ENCODE data around the gene ADAMTSL4.
A peak's percentile ranks its signal among the peaks of the same experiment; 100 is the strongest.

Gene ADAMTSL4

DNA sequence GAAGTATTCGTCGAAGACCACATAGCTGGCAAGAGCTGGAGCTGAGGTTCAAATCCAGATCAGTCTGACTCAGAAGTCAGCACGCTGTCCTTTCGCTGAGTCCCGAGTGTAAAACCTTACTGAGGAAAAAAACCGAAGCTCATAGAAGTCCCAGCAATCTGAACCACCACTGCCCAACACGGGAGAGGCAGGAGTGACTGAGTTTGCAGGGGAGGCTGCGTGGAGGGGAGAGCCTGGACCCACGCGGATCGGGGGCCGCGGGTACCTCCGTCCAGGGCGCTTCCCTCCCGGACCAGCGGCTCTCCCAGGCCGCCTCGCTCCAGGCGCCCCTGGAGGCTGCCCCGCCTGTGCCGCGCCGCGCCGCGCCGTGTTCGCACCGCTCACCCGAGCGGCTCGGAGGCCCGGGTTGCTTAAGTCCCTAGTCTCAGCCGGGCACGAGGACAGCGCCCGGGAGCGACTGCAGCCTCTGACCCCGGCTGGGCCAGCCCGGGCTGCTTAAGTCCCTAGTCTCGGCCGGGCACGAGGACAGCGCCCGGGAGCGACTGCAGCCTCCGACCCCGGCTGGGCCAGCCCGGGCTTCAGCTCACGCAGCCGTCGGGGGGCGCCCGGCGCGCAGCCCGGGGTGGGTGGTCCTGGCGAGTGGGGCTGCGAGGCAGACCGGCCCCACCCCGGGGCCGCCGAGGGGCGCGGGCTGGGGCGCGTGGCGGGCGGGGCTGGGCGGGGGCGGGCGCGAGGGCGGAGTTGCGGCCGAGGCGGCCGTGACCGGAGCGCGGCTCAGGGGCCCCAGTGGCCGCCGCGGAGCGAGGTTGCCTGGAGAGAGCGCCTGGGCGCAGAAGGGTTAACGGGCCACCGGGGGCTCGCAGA, at the start of gene ADAMTSL4:
ADAMTSL4 (plus strand) TSS at position 777 of the 864 bp plus-strand sequence. CDS start 2,881 bp downstream, outside the sequence.
- peak; percentile 64 for DNase-seq

DNA sequence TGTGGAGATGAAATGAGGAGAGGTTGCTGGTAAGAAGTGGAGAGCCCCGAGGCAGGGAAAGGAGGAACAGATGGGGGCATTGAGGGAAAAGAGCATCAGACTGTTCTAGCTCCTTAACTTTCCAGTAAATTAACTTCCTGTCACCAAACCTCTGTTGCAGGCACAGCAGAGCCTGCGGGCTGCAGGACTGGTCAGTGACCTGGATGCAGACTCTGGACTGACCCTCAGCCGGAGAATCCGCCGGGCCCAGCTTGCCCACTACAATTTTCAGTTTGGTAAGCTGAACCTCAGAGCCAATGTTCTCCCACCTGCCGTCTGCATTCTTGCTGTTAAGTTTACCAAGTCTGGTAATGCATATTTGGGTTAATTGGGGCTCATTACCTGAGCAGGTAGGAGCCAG, 43.8 kb upstream of the ADAMTSL4 start:
- DNase-seq, result no peak

- DNase-seq, result no peak
These were observed 41.0 kb upstream of the ADAMTSL4 start, which contains the start of gene ECM1 for GRCh38 chr1:150507912-150508864. TSS of gene ECM1 (plus strand) at chr1:150508109. CDS start at chr1:150508210, 101 bp downstream.

DNA sequence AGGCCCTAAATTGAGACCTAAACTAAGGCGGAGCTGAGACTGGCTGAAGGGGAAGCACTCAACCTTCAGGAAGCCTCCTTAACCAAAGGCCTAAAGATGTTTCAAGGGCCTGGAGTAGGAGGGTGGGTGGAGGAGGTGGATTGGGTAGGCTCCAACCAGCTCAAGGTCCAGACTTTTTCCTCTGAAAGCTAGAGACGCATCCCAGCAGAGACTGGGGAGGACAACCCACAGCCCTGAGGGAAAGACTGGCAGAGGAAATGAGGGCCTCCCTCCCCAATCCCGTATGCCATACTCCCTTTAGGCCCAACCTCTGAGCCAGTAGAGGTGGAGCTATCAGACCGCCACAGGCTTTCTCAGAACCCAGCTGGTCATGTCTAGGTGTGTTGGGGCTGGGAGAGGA, 40.2 kb upstream of the ADAMTSL4 start:
- DNase-seq, result no peak

DNA sequence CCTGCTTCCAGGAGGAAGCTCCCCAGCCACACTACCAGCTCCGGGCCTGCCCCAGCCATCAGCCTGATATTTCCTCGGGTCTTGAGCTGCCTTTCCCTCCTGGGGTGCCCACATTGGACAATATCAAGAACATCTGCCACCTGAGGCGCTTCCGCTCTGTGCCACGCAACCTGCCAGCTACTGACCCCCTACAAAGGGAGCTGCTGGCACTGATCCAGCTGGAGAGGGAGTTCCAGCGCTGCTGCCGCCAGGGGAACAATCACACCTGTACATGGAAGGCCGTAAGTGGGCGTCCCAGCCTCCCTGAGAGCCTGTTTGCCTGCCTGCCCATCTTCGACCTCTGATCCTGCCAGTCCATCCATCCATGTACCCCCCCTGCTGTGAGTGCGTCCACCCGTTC, 37.7 kb upstream of the ADAMTSL4 start:
- DNase-seq, result peak; percentile 78

DNA sequence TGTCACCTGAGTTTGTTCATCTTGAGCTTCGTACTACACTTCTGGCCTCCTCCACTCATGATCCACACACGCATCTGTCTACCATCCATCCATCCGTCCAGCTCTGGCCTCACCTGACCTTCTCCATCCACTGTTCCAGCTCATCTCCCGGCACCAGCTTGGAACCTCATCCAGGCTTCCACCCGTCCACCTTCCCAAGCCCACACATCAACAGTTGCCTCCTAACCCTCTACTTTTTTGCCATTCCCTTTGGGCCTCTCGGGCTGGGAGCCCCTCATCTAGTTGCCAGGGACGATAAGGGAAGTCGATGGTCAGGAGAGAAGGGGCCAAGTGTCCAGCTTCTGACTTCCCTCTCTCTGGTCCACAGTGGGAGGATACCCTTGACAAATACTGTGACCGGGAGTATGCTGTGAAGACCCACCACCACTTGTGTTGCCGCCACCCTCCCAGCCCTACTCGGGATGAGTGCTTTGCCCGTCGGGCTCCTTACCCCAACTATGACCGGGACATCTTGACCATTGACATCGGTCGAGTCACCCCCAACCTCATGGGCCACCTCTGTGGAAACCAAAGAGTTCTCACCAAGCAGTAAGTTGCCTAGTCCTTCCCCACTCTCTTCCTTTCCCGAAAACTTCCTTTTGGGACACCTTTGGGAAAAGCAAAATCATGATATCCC, 37.1 kb upstream of the ADAMTSL4 start:
- no peak for DNase-seq

- DNase-seq, result no peak
These were observed 36.4 kb upstream of the ADAMTSL4 start for GRCh38 chr1:150512846-150513245.

GRCh38 chr1:150513351-150513791, 35.8 kb upstream of the ADAMTSL4 start:
- no peak for DNase-seq

- no peak for DNase-seq
These were observed 34.9 kb upstream of the ADAMTSL4 start for GRCh38 chr1:150514260-150514659.

DNA sequence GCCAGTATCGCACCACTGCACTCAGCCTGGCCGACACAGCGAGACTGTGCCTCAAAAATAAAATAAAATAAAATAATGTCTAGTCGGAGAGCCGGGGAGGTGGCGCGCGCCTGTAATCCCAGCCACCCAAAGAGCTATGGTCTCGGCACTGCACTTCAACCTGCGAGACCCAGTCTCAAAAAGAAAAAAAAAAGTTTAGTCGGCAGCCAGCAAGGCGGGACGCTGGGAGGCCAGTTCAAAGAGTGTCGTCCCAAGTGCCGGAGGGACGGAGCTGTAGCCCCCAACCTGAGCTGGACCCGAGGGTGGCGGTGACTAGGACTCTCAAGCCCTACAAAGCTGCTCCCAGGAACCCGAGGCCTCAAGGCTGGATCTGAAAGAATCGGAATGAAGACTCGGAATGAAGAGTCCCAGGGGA, 34.3 kb upstream of the ADAMTSL4 start:
- DNase-seq, result no peak

GRCh38 chr1:150515328-150516049, 33.7 kb upstream of the ADAMTSL4 start, which contains the start of gene FALEC:
TSS of gene FALEC (plus strand) at chr1:150515752.
- DNase-seq, result peak; percentile 98

DNA sequence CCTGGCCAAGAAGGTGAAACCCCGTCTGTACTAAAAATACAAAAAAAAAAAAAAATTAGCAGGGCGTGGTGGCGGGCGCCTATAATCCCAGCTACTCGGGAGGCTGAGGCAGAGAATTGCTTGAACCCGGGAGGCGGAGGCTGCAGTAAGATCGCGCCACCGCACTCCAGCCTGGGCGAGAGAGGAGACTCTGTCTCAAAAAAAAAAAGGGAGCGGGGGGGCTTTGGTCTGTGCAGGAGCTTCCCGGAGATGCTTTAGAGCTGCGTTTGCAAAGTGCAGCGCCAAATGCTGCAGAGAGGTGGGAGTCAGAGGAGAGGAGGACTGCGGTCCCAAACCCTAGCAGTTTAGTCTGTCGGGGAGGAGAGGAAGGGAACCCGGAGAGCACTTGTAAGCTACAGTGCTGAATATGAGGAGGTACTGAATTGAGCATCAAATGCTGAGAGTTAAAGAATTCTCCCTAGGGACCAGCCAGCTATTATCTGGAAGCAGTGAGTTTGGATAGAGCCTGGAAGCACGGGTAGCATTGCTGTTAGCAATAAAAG, 33.1 kb upstream of the ADAMTSL4 start:
- DNase-seq, result peak; percentile 50

DNA sequence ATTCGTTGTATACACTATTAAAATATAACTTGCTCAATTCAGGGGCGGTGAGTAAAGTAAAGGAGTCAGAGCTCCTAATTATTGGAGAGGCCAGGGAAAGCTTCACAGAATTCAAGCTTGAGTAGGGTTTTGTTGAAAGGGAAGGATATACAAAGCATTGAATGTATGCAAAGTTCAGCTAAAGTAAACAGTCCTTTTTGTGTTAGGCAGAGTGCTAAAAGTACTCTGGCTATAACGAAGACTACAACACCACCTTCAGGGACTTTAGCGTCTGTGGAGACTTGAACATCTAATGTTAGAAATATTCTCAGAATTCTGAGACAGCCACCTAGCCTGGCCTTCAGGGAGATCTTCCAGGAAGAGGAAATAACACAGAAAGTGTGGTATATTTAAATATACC, 32.6 kb upstream of the ADAMTSL4 start:
- peak; percentile 31 for DNase-seq

DNA sequence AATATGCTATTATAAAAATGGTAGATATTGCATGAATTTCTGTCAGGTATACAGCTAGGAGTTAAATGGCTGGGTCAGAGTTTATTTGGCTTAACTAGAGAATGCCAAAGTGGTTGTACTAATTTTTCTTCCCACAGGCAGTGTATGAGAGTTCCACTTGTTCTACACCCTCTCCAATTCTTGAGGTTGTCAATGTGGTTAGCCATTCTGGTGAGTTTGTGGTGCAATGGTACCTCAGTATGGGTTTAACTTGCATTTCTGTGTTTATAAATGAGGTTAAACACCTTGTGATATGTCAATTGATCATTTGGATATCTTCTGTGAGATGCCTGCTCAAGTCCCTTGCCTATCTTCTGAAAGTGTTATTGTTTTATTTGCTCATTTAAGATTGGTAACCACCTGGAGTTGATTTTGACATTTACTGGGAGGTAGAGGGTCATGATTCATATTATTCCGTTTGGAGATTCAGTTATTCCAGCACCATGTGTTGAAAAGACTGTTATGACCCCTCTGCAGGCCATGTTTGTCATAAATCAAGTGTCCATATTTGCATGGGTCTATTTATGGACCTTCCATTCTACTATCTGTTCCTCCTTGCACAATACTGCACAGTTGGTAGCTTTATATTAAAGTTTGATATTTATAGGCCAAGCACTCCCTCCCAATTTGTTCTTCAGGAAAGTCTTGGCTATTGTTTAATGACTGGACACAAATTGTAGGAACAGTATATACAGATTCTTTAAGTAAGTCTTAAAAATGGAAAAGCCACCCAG, 27.8 kb upstream of the ADAMTSL4 start:
- DNase-seq, result no peak

DNA sequence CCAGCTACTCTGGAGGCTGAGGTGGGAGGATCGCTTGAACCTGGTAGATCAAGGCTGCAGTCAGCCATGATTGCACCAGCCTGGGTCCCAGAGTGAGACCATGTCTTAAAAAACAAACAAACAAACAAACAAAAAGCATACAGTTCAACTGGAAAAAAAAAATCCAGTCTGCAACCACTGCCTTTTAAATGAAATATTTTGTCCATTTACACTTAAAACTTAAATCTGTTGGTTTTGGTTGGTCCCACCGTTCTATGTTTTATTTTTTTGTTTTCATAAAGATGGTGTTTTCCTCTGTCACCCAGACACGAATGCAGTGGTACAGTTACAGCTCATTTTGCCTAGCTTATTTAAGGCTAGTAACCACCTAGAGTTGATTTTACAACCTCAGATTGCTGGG, 23.9 kb upstream of the ADAMTSL4 start:
- no peak for DNase-seq

DNA sequence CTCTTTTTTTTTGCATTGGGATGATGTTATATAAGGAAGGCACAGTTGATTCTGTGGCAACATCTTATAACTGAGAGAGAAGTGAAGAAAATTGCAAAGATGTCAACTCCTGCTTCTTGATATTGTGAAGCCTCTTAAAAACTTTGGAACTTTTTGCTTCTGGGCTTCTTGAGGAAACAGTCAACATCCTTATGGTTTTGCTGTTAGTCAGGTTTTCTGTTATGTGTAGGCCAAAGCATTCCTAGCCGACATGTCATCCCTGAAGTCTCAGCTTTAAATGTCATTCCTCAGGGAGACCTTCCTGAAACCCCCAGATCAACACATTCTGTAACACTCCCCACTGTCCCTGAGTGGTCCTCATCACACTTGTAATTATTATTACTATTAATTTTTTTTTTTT, 21.0 kb upstream of the ADAMTSL4 start:
- no peak for DNase-seq

GRCh38 chr1:150529017-150529416, 20.2 kb upstream of the ADAMTSL4 start:
- no peak for DNase-seq

- DNase-seq, result no peak
These were observed 18.6 kb upstream of the ADAMTSL4 start for GRCh38 chr1:150530491-150531159.

GRCh38 chr1:150532860-150533259, 16.3 kb upstream of the ADAMTSL4 start:
- no peak for DNase-seq

GRCh38 chr1:150534002-150534401, 15.2 kb upstream of the ADAMTSL4 start:
- no peak for DNase-seq
